Epithelial cell of esophagus (primary cell): Measurements from ENCODE around the gene BRPF1.

ENCODE experiments used
- DNase-seq: peaks from one replicate; pipeline ENCODE4 v3.0.0; 2010; ENCODE audit warnings: low read depth
- H3K4me3 ChIP-seq: 2 replicates; pipeline ENCODE4 v1.5.1; 2011; ENCODE audit warnings: mild to moderate bottlenecking, low read length, control low read depth
- TF ChIP-seq, protein P1 (sequence below): IDR thresholded peaks from 2 replicates; pipeline ENCODE4 v1.5.1; 2011; ENCODE audit warnings: low read depth, mild to moderate bottlenecking, low read length, control low read depth, inconsistent platforms; ENCODE audit not compliant: insufficient read depth; ENCODE audit errors: missing control alignments

Gene BRPF1

DNA sequence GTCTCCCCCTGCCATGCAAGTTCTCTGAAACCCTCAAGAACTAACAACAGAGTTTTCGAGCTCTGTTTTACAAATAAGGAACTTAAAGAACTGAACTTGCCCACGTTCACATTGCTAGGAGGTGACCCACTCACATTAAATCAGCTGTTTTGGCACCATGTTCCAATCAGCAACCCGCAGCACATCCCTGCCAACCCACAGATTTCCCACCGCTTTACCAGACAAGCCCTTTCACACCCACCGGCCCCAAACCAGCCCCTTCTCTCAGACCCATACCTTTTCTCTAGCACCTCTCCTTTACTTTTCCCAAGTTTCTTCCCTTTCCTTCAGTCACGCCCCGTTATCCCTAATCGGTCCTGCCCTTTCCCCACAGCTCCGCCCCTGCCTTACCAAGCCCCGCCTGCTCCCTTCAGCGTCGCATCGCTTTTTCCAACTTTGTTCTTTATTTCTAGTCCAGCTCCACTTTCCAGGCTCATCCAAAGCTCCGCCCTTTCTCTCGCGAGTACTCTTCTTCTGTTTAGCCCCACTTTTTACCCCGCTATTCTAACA lies 804 bp upstream of the BRPF1 start:
- TF ChIP-seq, protein P1, sequence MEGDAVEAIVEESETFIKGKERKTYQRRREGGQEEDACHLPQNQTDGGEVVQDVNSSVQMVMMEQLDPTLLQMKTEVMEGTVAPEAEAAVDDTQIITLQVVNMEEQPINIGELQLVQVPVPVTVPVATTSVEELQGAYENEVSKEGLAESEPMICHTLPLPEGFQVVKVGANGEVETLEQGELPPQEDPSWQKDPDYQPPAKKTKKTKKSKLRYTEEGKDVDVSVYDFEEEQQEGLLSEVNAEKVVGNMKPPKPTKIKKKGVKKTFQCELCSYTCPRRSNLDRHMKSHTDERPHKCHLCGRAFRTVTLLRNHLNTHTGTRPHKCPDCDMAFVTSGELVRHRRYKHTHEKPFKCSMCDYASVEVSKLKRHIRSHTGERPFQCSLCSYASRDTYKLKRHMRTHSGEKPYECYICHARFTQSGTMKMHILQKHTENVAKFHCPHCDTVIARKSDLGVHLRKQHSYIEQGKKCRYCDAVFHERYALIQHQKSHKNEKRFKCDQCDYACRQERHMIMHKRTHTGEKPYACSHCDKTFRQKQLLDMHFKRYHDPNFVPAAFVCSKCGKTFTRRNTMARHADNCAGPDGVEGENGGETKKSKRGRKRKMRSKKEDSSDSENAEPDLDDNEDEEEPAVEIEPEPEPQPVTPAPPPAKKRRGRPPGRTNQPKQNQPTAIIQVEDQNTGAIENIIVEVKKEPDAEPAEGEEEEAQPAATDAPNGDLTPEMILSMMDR, result no peak
- H3K4me3 ChIP-seq, result peak overlapping the region; percentile 57
- DNase-seq, result no peak

DNA sequence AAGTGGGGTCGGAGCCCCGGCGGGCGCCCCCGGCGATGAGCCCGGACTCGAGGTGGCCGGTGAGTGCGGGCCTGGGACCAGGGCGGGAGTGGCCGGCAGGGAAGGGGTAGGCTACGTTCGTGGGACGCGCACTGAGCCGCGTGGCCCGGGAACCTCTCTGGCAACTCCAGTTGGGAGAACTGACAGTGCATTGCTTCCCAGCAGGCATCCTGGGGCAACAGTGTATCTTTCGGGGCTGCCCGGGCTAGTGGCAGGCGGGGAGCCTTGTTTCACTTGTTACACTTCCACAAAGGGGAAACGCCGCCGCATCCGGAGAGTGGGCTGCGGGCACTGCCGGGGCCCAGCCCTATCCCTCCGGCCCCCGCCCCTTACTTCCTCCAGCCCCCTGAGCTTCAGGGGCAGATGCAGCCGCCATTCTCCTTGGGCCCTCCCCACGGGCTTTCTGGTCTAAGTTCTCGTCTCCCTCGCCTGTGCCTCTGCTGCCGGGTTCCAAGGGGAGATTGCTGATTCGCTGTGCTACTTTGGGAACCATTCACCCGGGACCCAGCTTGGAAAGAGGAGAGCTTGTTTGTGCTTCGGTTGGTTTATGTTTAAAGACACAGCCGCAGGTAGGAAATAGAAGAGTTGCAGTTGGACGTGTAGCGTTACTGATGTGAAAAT lies 675 bp downstream of the BRPF1 start:
- DNase-seq, result peak; percentile 19
- TF ChIP-seq, protein P1, result no peak

GRCh38 chr3:9732740-9733115 lies 1.2 kb downstream of the BRPF1 start:
- TF ChIP-seq, protein P1, result peak; percentile 8
- DNase-seq, result peak; percentile 55
- peak overlapping the region; percentile 82 for H3K4me3 ChIP-seq

More for the DNA sequence above, 675 bp downstream of the BRPF1 start:
- peak overlapping the region; percentile 82 for H3K4me3 ChIP-seq

DNA sequence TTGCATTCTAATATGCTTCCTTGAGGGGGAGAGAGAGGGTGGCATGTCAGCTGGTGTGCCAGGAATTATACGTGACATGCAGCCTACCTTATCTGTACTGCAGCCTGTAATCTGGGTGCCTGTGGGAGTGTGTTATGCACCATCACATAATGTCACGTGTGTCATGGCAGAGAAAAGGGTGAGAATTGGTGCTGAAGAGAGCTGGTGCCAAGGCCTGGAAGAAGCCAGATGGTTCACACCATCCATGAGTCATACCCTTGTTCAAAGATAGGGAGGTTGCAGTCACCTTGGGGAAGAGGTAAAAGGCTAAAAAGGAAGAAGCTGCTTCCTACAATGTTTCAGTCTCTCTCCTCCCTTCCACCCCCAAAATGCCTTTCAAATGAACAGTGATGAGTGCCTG lies 5.3 kb downstream of the BRPF1 start:
- TF ChIP-seq, protein P1, result no peak
- no peak overlapping the region for H3K4me3 ChIP-seq
- peak; percentile 16 for DNase-seq

DNA sequence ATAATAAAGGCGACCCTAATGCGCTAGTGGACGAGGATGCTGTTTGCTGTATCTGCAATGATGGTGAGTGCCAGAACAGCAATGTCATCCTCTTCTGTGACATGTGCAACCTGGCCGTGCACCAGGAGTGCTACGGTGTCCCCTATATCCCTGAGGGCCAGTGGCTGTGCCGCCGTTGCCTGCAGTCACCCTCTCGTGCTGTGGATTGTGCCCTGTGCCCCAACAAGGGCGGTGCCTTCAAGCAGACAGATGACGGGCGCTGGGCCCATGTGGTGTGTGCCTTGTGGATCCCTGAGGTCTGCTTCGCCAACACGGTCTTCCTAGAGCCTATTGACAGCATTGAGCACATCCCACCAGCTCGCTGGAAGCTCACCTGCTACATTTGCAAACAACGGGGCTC lies 7.6 kb downstream of the BRPF1 start:
- TF ChIP-seq, protein P1, result no peak
- DNase-seq, result no peak
- H3K4me3 ChIP-seq, result no peak overlapping the region

- H3K4me3 ChIP-seq, result no peak overlapping the region
- no peak for DNase-seq
- TF ChIP-seq, protein P1, result no peak
Measured at GRCh38 chr3:9742560-9742959, 11.0 kb downstream of the BRPF1 start.

- H3K4me3 ChIP-seq, result no peak overlapping the region
- no peak for DNase-seq
- TF ChIP-seq, protein P1, result no peak
Measured at GRCh38 chr3:9743548-9743947, 12.0 kb downstream of the BRPF1 start.
